NCI-H2196 treated with DMSO at 0.1 percent for 48 hours (cell line): Measurements from ENCODE around the gene DOC2B.
"Not testable (repeated sequence)": the region's sequence is repeated elsewhere in the genome, so short reads cannot be mapped to it uniquely, and the experiment has no call there.

Experiments used
- DNase-seq: peaks from one replicate; lab custom pipeline; 2025; ENCODE audit not compliant: unreplicated experiment; lab: John Stamatoyannopoulos, UW

The DOC2B gene

GRCh38 chr17:213286-214105 is 32.0 kb upstream of the DOC2B start:
- DNase-seq: no peak

- DNase-seq: no peak
Observed at GRCh38 chr17:210402-210801, 29.0 kb upstream of the DOC2B start.

- DNase-seq: no peak
Observed at GRCh38 chr17:208429-208828, 27.0 kb upstream of the DOC2B start.

- no peak for DNase-seq
Observed at GRCh38 chr17:207775-208174, 26.3 kb upstream of the DOC2B start.

- no peak for DNase-seq
Observed at GRCh38 chr17:206941-207560, 25.6 kb upstream of the DOC2B start.

GRCh38 chr17:206484-206883 is 25.0 kb upstream of the DOC2B start:
- DNase-seq: not testable (repeated sequence)

- DNase-seq: no peak
Observed at GRCh38 chr17:205817-206216, 24.4 kb upstream of the DOC2B start.

- no peak for DNase-seq
Observed at GRCh38 chr17:205148-205669, 23.8 kb upstream of the DOC2B start.

- no peak for DNase-seq
Observed at GRCh38 chr17:204427-205147, 23.1 kb upstream of the DOC2B start.

- no peak for DNase-seq
Observed at GRCh38 chr17:202501-202951, 21.1 kb upstream of the DOC2B start.

- DNase-seq: not testable (repeated sequence)
Observed at GRCh38 chr17:201736-202135, 20.3 kb upstream of the DOC2B start.

GRCh38 chr17:201257-201656 is 19.8 kb upstream of the DOC2B start:
- not testable (repeated sequence) for DNase-seq

GRCh38 chr17:200586-200985 is 19.1 kb upstream of the DOC2B start:
- no peak for DNase-seq

- no peak for DNase-seq
Observed at GRCh38 chr17:199806-200545, 18.5 kb upstream of the DOC2B start.

- DNase-seq: no peak
Observed at GRCh38 chr17:199191-199604, 17.7 kb upstream of the DOC2B start.

GRCh38 chr17:198225-198624 is 16.8 kb upstream of the DOC2B start:
- DNase-seq: not testable (repeated sequence)

- DNase-seq: no peak
Observed at GRCh38 chr17:197352-197751, 15.9 kb upstream of the DOC2B start.

GRCh38 chr17:194828-195602 is 13.6 kb upstream of the DOC2B start:
- no peak for DNase-seq

- no peak for DNase-seq
Observed at GRCh38 chr17:193841-194806, 12.7 kb upstream of the DOC2B start.
